Psoas muscle (tissue), 8 donors: Measurements from ENCODE around the gene DIP2C. TPM values are rescaled to one million over a fixed set of nuclear protein-coding genes. Genes with fewer than 3 reads are reported as not detected.
A peak's percentile ranks its signal among the peaks of the same experiment; 100 is the strongest.

ENCODE experiments used
- ATAC-seq, 4 donors: fragments of 200-7000 bp; cut with Tn5 transposase; one replicate each; pipeline ENCODE4 v1.9.1; 2020; ENCODE audit warnings: moderate library complexity in 3 of 4, mild to moderate bottlenecking in 2 of 4
- DNase-seq, 2 donors: peaks; one replicate each; pipeline ENCODE4 v3.0.0-alpha.2; 2020
- H3K27ac ChIP-seq: fragments of 200-600 bp; one replicate; pipeline ENCODE4 v1.8.0; 2022
- H3K27me3 ChIP-seq, 3 donors: fragments of 200-600 bp in 1 of 3; one replicate each; pipeline versions ENCODE4 v1.6.1 to v1.8.0; 2013 to 2022; ENCODE audit warnings: low read length in 2 of 3, mild to moderate bottlenecking in 2 of 3, moderate library complexity in 1 of 3; ENCODE audit not compliant: insufficient read depth in 3 of 3
- H3K36me3 ChIP-seq, 2 donors: fragments of 200-600 bp in 1 of 2; one replicate each; pipeline versions ENCODE4 v1.6.1 to v1.8.0; 2013 to 2022; ENCODE audit warnings: low read depth in 1 of 2, mild to moderate bottlenecking in 1 of 2, moderate library complexity in 1 of 2; ENCODE audit not compliant: insufficient read depth in 1 of 2
- H3K4me1 ChIP-seq: fragments of 200-600 bp; one replicate; pipeline ENCODE4 v1.8.0; 2022
- H3K4me3 ChIP-seq: fragments of 200-600 bp; one replicate; pipeline ENCODE4 v1.8.0; 2022; ENCODE audit warnings: mild to moderate bottlenecking
- H3K9me3 ChIP-seq: fragments of 200-600 bp; one replicate; pipeline ENCODE4 v1.8.0; 2022
- WGBS, 3 donors: extraction: QIAGEN DNeasy Blood & Tissue Kit; methylation state at CpG; one replicate each; pipeline versions ENCODE4 v1.1.6 to v1.1.7; 2013; 5-methylcytosine and 5-hydroxymethylcytosine counted together
- intact Hi-C, 2 donors: fragments of 100-400 bp; cut with DNase I; formaldehyde crosslinking; loops; one replicate each; pipeline versions ENCODE4 v1.11.0 to v1.14.2; 2022
- polyA plus RNA-seq, 3 donors: library from polyadenylated mRNA; stranded (reverse); fragments of 200-250 nt; gene quantifications; one replicate each; pipeline ENCODE4 v1.2.3, GENCODE V29; 2013
- total RNA-seq, 4 donors: library from RNA; stranded (reverse); fragmentation: NEBNext Ultra II Directional in 2 of 4; extraction: Animal tissue kit (Norgen Biotek cat#: 25700) in 2 of 4; gene quantifications; one replicate each; pipeline versions ENCODE4 v1.2.1 to v1.2.4, GENCODE V29; 2021 to 2023
- TF ChIP-seq, protein P1 (sequence below): fragments of 200-600 bp; IDR thresholded peaks from one replicate; pipeline ENCODE4 v1.8.0; 2022; ENCODE audit warnings: antibody characterized with exemption
- donor health status: healthy with polysubstance abuse.
- donor health status: DM: no; HTN: no; CAD: no; lungs with moderate emphysema.
- donor health status: Bipolar disorder and iron deficiency.
- donor health status: healthy.
- donor health status: DM: yes; HTN: yes; CAD: no.
- donor health status: DM: no; HTN: no; CAD: no.
- donor health status: DM: no; HTN: no; CAD: no.
- donor health status: DM: yes; HTN: yes; CAD: no.

DIP2C gene
- total and polyA plus RNA-seq, 7 donors: 7.7 to 32.0 (median 25.0) TPM

DNA sequence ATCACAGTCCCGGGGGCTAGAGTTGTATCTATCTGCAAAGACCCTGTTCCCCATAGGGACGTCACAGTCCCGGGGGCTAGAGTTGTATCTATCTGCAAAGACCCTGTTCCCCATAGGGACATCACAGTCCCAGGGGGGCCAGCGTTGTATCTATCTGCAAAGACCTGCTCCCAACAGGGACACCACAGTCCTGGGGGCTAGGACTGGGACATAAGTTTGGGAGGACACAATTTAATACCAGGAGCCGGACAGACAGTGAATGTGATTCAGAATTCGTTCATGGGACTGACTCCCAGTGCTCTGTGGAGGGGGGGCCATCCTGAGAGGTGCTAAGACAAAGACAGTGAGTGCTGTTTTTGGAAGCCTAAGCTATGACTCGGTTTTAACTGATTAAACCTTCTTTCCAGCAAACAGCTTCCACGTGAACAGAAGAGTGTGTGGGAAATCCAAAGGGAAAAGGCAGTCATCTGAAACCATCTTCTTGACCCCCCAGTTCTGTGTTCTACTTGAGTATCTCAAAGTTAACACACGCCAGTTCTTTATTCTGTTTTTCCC, 153.0 kb downstream of the DIP2C start:
- WGBS, 3 donors: 80 to 90% (median 82%) methylated on average over 9 of the region's 9 CpGs
- no peak overlapping the region for H3K27ac ChIP-seq
- intact Hi-C loops: no loop called here
- H3K36me3 ChIP-seq: no peaks in the 10 kb centered on the region
- H3K4me1 ChIP-seq: no peaks in the 10 kb centered on the region
- no peaks in the 10 kb centered on the region for H3K9me3 ChIP-seq
- no peak overlapping the region for H3K4me3 ChIP-seq
- H3K27me3 ChIP-seq: no peaks in the 10 kb centered on the region
- no peak for DNase-seq
- ATAC-seq: peak in 1 of 4 donors; percentile 45
- TF ChIP-seq, protein P1, sequence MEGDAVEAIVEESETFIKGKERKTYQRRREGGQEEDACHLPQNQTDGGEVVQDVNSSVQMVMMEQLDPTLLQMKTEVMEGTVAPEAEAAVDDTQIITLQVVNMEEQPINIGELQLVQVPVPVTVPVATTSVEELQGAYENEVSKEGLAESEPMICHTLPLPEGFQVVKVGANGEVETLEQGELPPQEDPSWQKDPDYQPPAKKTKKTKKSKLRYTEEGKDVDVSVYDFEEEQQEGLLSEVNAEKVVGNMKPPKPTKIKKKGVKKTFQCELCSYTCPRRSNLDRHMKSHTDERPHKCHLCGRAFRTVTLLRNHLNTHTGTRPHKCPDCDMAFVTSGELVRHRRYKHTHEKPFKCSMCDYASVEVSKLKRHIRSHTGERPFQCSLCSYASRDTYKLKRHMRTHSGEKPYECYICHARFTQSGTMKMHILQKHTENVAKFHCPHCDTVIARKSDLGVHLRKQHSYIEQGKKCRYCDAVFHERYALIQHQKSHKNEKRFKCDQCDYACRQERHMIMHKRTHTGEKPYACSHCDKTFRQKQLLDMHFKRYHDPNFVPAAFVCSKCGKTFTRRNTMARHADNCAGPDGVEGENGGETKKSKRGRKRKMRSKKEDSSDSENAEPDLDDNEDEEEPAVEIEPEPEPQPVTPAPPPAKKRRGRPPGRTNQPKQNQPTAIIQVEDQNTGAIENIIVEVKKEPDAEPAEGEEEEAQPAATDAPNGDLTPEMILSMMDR: no peak

DNA sequence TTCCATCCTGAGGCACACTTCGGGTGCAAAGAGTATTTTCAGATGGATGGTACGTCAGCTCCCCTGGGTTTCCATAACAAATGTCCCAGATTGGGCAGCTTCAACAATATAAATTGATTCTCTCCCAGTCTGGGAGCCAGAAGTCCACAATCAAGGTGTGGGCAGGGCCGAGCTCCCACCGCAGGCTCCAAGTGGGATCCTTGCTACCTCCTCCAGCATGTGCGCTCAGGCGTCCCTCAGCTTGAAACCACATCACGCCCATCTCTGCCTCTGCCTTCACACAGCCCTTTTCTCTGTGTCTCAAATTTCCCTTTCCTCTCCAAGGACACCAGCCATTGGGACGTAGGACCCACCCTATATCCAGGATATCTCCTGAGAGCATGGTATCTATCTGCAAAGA, 153.5 kb downstream of the DIP2C start:
- no peaks in the 10 kb centered on the region for H3K36me3 ChIP-seq
- intact Hi-C loops: no loop called here
- ATAC-seq: peak in 1 of 4 donors; percentile 21
- no peak overlapping the region for H3K4me3 ChIP-seq
- 87 to 94% (median 89%) methylated on average over 8 of the region's 8 CpGs for WGBS, 3 donors
- DNase-seq: no peak
- TF ChIP-seq, protein P1: no peak
- no peaks in the 10 kb centered on the region for H3K27me3 ChIP-seq
- no peaks in the 10 kb centered on the region for H3K4me1 ChIP-seq
- H3K27ac ChIP-seq: no peak overlapping the region
- no peaks in the 10 kb centered on the region for H3K9me3 ChIP-seq

DNA sequence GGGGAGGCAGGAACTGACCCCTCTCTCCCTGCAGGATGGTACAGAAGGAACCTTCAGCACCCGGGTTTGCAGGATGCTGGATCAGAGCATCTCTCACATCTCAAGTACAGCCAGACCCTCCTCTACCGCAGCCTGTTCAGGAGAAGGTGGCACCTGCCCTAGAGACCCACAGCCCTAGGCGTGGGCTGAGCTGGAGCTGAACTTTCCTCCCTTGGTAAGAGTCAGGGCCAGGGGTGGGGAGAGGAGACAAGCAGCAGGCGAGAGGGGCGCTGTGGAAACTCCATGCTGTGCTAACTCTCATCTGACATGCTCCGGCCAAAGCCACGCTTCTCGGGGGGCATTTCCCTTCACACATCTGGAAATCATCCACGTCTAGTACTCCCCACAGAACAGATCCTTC, 154.4 kb downstream of the DIP2C start:
- WGBS, 3 donors: 85 to 94% (median 92%) methylated on average over 9 of the region's 9 CpGs
- no peaks in the 10 kb centered on the region for H3K4me1 ChIP-seq
- no peak overlapping the region for H3K4me3 ChIP-seq
- H3K27ac ChIP-seq: no peak overlapping the region
- H3K9me3 ChIP-seq: no peaks in the 10 kb centered on the region
- DNase-seq (no peak), ATAC-seq (no peak)
- intact Hi-C loops: no loop called here
- H3K36me3 ChIP-seq: no peaks in the 10 kb centered on the region
- TF ChIP-seq, protein P1: no peak
- no peaks in the 10 kb centered on the region for H3K27me3 ChIP-seq

DNA sequence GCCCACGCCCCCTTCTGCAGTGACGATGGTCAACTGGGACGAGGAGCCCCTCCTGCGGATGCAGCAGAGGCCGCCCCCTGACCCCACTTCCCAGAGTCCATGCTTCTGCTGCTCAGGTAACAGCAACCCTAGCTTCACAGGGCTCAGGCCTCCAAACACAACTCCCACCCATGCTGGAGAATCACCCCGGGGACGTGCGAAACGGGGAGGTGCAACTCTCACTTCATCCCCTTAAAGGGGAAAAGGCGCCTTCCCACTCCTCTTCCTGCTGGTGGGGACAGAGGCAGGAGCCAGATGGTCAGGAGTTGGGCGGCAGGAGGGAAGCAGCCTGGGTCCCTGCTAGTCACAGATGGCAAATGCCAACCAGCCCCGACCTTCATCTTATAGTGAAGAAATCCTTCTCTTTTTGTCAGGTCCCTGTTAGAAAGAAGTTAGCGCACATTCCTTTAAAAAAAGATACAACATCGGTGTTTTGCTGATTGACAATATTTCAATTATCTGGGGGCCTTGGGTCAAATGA, 155.4 kb downstream of the DIP2C start:
- H3K27ac ChIP-seq: no peak overlapping the region
- H3K36me3 ChIP-seq: no peaks in the 10 kb centered on the region
- TF ChIP-seq, protein P1: no peak
- no peak for DNase-seq
- H3K4me1 ChIP-seq: no peaks in the 10 kb centered on the region
- intact Hi-C loops: no loop called here
- H3K4me3 ChIP-seq: no peak overlapping the region
- 88 to 92% (median 90%) methylated on average over 14 of the region's 14 CpGs for WGBS, 3 donors
- H3K27me3 ChIP-seq: no peaks in the 10 kb centered on the region
- ATAC-seq: no peak
- H3K9me3 ChIP-seq: no peaks in the 10 kb centered on the region

DNA sequence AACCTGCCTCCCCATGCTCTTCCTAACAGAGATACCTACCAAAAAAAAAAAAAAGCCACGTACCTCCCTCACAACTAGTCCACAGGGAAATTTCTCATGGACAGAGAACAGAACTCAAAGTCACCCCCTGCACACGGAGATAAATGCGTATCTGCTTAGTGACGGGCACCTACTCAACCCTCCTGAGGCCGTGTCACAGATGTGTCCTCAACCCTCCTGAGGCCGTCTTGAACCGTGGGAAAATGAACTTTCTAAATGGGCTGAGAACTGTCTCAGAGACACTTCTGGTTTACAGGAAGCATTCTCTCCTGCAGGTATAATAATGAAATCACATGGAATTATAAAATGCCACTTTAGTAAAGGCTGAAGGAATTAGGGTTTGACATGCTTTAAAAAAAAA, 155.9 kb downstream of the DIP2C start:
- TF ChIP-seq, protein P1: no peak
- ATAC-seq: no peak
- H3K27ac ChIP-seq: no peak overlapping the region
- no peak overlapping the region for H3K4me3 ChIP-seq
- intact Hi-C loops: no loop called here
- no peaks in the 10 kb centered on the region for H3K9me3 ChIP-seq
- H3K27me3 ChIP-seq: no peaks in the 10 kb centered on the region
- 88 to 89% (median 88%) methylated on average over 7 of the region's 7 CpGs for WGBS, 3 donors
- DNase-seq: no peak
- H3K4me1 ChIP-seq: no peaks in the 10 kb centered on the region
- no peaks in the 10 kb centered on the region for H3K36me3 ChIP-seq
